ENCODE measurements around the gene HNRNPA1.

- no peak for TF ChIP-seq CTCF (IDR thresholded peaks at IDR 0.05)
- TF ChIP-seq POLR2A (IDR thresholded peaks at IDR 0.05), result peak; percentile 57 to 92 (median 90)
Measured at GRCh38 chr12:54279632-54280467, 676 bp upstream of the HNRNPA1 start, which contains the start of gene CBX5.
